Measurements from ENCODE around the gene OSBPL7.

The OSBPL7 gene, protein sequence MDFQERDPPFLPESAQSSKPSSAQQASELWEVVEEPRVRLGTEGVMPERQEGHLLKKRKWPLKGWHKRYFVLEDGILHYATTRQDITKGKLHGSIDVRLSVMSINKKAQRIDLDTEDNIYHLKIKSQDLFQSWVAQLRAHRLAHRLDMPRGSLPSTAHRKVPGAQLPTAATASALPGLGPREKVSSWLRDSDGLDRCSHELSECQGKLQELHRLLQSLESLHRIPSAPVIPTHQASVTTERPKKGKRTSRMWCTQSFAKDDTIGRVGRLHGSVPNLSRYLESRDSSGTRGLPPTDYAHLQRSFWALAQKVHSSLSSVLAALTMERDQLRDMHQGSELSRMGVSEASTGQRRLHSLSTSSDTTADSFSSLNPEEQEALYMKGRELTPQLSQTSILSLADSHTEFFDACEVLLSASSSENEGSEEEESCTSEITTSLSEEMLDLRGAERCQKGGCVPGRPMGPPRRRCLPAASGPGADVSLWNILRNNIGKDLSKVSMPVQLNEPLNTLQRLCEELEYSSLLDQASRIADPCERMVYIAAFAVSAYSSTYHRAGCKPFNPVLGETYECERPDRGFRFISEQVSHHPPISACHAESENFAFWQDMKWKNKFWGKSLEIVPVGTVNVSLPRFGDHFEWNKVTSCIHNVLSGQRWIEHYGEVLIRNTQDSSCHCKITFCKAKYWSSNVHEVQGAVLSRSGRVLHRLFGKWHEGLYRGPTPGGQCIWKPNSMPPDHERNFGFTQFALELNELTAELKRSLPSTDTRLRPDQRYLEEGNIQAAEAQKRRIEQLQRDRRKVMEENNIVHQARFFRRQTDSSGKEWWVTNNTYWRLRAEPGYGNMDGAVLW

DNA sequence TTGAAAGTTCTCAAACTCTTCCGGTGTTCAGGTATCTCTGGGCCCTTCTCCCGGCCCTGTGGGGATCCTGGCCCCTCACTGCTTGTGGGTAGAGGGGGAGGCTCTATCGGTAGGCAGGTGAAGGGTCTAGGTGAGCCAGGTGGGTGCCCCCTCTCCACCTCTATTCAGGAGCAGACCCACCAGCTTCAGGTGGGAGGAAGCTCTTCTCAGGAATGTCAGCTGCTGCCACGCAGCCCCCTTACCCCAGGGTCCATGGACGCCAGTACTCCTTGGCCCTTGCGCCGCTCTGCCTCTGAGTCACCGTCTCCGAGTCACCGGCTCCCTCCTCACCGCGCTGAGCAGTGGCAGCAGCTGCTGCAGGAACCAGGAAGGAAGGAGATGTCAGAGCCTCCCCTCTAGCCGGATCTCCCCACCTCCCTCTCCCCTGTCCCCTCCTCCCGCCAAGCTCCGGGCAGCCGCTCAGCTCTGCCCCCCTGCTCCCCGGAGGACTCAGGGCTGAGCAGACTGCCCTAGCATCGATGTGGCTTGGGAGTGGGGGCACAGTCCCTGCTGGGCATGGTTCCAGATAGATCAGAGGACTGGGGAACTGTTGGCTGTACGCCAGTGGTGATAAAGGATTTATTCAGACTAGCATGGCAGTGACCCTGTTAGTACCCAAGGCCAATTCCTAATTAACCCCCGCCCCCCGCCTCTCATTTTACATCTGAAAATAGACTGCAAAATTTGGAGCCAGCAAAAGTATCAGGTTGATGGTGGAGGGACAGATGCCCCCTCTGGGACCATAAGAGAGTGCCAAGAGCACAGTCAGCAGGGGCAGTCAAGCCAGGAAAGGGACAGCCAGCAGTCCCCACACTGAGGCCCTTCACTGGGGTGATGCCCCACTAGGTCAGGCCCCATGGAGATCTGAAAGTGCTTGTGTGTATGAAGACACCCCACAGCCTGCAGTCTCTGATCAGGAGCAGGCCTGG is at the start of gene OSBPL7:
OSBPL7 (minus strand) TSS at position 371 of the 968 bp plus-strand sequence. CDS start 1,516 bp downstream, outside the sequence.
- DNase-seq (ENCODE audit: low read depth in 2 of 2) = peak; percentile 65 to 70

DNA sequence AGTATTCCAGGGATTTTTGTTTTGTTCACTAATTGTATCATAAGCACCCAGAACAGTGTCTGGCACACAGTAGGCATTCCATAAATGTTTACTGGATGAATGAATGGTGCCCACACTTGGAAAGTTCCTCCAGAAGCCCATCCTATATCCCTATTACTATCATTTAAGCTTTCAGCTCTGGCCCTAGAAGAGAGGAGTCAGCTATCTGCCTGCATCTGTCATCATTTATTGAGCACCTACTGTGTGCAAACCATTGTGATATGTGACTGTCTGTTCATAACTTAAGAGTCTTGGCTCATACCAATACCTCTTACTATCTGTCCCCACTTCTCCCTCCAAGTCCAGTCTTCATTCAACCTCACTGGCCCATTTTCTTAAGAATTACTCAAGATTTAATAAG is 49.5 kb upstream of the OSBPL7 start:
- no peak for DNase-seq (ENCODE audit: low read depth in 2 of 2)

DNA sequence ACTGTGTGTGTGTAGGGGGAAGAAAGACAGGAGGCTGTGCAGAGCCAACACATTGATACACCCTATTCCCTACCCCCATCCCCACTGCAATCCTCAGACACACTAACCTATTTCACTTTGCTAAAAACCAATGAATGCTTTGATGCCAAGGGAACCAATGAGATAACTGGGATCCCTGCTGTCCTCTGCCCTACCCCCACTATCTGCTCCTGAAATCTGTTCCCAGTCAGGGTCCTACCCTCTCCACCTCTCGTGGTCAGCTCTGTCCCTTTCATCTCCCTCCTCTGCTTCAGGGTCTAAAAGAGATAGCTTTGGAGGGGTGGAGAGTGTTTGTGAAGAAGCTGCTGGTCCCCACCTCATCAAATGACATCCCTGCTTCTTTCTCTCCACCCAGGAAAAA is 48.5 kb upstream of the OSBPL7 start:
- DNase-seq (ENCODE audit: low read depth in 2 of 2) = no peak

DNA sequence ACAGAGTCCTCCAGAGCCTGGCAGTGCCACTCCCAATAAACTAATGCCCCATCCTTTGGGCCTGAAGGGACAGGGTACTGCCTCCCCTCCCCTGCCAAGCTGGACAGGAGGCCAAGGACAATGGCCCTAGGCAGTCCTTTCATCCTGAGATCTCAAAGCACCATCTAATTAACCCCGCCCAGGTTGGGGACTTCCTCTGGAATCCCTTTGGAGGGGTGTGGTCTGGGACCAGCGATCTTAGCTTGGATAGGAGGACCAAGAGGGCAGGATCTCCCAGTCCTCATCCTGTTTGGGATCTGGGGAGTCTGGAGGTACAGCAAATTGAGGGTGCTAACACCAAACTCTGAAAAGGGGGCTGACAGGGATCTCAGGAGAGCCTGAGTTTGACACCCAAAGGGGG is 47.5 kb upstream of the OSBPL7 start:
- no peak for DNase-seq (ENCODE audit: low read depth in 2 of 2)

DNA sequence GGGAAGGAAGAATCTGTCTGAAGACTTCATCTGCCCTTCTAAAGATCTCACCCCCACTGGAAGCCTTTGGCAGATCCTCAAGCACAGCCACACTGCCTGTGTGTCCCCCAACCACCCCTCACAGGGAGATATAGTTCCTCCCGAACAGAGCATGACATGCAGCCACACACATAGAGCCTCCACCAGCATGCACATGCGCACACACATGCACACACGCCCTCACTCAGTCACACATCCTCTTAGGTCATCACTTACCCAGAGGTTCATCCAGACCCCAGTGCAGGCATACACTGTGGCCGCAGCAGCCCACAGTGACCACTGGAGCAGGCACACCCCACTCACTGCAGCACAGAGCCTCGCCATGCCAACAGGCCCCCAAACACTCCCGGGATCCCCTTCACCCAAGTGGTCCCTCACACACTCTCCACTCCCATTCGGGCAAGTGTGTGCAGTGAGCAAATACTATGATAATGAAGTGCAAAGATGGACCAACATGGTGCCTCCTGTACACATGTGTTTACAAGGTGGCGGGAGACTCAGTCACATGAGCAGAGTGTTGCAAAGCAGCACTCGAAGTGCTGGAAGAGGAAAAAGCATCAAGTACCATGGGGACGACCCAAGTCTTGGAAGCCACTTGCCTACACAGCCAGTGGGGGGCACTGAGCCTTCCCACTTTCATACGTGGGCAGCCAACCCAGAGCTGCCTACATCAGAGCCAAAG is 46.4 kb upstream of the OSBPL7 start:
- no peak for DNase-seq (ENCODE audit: low read depth in 2 of 2)

DNA sequence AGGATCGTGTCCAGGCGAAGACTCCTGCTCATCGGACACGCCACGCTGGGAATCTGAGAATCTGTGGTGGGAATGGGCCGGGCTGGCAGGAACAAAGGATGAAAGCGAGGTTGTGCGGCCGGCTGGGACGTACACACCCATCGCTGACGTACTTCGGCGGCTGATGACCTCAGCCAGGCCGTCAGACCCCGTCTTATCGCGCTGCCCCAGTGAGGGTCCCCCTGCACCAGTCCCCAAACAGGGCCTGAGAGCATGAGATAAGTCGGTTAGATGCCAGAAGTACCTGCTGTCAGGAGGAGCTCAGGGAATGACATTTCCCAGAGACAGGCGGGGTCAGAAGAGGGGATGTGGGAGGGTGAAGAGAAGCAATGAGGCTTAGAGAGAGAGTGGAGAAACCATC is 45.3 kb upstream of the OSBPL7 start:
- DNase-seq (ENCODE audit: low read depth in 2 of 2) = no peak

DNA sequence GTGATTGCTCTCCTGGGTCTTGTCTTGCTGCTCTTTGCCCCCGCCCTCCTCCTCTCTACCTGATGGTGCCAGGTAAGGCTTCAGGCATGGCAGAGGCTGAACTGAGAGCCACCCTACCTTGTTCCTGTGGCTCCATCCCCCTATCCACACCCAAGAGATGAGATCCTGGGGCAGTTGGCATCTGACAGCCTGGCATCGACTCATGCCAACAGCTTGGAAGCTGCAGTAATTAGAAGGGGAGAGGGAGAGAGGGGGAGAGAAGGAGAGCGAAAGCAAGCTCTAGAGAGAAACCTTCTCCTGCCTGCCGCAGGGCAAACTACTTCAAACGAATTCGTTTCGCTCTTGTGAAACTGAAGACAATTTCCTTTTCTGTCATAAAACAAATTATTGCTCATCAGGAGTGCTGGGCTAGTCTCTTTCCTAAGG is 43.2 kb upstream of the OSBPL7 start:
- no peak for DNase-seq (ENCODE audit: low read depth in 2 of 2)

DNA sequence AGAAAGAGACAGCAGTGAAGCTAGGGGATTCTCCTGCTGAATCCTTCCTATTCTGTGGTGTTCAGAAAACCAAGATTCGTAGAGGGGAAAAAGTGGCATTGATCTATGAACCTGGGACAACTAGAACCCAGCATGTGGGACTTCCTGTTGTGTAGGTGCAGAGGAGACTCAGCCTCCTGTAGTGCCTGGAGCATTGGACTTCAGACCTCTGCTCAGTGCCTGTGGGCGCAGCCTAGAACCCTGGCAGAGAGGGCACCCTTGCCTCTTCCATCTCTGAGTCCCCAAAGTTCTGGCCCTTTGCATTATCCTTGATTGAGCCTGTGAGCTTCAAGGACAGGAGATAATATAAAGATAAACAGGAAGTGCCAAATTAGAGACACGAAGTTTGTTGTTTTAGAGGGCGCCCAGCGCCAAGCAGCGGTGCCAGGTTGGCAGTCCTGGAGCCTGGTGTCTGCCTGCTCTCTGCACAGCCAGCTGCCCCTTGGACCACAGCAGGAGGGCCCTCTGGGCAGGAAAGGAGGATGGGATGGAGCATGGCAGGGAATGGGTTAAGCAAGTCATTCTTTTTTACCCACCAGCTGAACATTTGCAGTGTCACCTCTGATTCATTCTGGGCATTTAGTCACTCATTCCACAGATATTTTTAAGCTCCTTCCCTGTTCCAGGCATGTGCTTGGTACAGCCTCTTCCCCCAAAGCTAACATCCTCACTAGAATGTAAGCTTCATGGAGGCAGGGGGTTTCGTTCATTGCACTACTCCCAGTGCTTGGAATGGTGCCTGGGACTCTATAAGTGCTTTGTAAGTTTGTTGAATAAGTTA is 41.2 kb upstream of the OSBPL7 start:
- DNase-seq (ENCODE audit: low read depth in 2 of 2) = no peak

DNA sequence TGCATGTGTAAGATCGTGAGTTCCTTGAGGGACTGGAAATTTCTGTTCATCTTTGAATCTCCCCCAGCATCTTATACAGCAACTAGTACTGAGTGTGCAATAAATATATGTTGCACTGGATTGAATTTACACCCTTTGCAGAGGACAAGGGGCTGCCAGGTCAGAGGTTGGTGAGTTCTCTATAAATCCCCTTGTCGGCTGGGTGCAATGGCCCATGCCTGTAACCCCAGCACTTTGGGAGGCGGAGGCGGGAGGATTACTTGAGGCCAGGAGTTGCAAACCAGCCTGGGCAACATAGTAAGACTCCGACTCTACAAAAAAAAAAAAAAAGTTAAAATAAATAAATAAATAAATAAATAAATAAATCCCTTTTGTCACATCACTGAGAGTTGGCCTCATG is 38.8 kb upstream of the OSBPL7 start:
- DNase-seq (ENCODE audit: low read depth in 2 of 2) = no peak

DNA sequence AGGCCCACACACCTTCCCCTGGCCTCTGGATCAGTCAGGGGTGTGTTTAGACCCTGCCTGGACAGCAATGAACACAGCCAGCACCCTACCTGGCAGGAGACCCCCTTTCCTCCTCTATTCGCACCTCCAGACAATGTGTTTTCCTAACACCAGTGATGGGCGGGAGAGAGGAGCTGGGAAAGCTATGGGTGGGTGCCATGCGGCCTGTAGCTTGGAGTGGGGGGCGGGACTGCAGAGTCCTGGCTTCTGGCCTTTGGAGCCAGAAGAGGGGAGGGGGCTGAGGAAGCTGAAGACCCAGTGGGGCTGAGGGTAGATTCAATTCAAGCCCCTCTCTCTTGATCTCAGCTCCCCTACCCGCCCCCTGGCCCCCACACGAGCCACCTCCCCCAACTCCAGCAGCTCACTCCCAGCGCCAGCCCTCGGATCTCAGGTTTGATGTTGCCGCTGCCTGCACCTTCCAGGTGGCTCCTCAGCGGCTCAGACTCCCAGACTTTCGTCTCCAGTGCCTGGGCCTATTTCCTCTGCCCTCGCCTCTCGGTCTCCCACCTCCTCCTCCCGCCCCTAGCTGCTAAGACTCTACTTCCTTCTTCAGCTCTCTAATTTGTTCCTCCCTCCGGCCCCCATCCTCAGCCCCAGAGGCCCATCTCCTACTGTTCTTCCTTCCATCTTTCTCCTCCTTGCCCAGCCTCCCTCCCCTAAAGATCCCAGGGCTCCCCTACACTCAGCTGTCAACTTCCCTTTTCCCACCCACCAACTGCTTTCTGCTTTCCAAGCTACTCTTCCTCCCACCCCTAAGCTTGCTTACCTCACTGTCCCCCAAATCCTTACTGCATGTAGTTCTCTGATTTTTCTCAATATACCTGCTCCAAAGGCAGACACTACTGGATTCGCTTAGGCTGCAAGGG is 36.2 kb upstream of the OSBPL7 start:
- no peak for DNase-seq (ENCODE audit: low read depth in 2 of 2)

DNA sequence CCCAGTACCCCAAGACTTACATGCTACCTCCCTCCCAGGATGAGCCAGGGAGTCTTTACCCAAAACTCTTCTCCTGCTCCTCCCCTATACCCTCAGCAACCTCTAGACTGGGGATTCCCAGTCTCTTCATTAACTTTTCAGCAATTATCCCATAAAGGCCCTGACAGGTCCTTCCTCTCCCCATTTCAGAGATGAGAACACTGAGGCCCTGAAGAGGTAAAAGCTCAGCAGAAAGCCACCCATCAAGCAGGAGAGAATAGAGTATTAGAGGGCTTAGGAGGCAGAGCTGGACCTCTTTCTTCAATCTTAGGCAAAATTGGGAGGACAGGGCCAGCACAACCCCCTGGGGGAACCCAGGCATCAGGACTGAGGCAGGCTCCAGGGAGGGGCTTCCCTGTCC is 35.2 kb upstream of the OSBPL7 start:
- DNase-seq (ENCODE audit: low read depth in 2 of 2) = no peak

DNA sequence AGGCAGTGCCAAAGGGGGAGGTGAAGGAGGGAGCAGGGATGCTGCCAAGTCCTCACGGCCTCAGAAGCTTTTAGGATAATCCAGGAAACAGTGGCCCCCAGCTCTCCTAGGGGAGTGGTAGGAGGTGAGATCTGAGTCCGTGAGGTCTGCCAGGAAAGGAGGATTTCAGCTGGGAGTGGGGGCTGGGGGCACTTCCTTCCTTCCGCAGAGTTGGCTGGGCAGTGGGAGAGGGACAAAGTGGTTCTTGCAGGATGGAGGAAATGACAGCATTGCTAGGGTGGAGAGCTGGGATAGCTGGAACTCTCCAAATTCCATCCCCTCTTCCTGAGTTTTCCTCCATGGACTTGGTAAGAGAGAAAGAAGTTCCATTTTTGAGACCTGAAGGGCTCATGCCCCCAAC is 34.1 kb upstream of the OSBPL7 start:
- no peak for DNase-seq (ENCODE audit: low read depth in 2 of 2)

DNA sequence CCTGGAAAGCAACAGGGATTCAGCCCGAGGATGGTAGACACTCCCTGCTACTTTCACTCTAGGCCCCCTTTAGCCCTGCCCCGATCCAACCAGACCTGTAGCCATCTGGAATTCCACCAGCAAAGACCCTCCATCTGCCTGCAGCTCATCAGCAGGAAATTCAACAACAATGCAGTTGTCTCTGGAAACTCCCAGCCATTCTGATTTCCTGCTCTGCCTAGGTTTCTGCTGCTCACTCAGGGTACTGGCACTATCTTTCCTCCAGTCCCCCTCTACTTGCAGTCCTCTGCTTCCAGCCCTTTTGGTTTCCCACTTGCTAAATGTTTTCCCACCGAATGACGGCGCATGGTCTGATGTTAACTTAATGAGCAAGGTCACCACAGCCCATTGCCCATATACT is 32.0 kb upstream of the OSBPL7 start:
- no peak for DNase-seq (ENCODE audit: low read depth in 2 of 2)

DNA sequence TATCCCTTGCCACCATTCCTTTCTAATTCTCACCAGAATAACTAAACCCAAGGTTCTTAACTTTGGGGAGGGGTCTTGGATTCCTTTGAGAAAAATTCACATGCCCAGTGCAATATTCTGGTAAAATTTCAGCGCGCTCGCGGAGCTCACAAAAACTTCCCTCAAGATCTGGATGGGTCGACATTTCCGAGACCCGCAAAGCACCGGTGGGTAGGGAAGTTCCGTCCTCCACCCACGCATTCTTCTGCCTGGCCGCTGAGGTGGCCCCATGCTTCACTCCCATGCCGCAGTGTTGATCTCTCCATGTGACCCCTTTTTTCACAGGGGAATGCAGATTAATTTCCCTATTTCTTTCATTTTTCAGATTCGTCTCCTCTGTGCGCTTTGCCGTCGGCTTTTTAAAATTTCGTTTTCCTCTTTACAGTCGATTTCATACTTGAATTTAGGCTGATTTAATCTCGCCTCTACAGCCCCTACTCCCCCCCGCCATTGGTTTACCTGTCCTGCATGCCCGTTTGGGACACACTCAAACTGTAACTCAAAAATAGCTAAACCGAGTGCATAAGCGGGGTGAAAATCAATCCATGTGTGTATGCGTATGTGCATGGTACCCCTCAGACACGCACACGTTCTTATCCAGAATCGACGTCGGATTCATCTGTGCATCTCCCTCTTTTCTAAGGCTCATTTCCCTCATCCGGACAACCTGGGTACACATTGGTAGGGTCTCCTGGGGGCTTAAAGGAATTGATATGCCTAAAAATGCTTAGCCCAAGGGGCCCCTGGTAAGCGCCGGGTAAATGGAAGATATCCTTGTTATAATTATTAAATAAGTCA is 30.7 kb upstream of the OSBPL7 start:
- no peak for DNase-seq (ENCODE audit: low read depth in 2 of 2)

DNA sequence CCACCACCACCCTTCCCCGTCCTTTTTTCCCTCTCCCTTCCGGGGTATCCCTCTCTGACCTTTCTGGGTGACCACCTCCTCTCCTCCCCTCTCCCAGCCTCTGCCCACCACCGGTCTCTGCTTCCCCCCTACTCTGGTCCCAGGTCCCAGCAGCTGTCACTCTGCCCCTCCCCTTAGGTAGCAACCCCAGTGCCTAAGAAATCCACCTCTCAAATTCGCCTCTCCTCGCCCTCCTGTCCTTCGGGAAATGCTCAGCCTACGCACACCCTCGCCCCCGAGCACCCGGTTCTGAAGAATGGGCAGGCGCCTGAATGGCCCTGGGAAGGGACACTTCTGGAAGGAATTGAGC is 30.1 kb upstream of the OSBPL7 start:
- no peak for DNase-seq (ENCODE audit: low read depth in 2 of 2)

DNA sequence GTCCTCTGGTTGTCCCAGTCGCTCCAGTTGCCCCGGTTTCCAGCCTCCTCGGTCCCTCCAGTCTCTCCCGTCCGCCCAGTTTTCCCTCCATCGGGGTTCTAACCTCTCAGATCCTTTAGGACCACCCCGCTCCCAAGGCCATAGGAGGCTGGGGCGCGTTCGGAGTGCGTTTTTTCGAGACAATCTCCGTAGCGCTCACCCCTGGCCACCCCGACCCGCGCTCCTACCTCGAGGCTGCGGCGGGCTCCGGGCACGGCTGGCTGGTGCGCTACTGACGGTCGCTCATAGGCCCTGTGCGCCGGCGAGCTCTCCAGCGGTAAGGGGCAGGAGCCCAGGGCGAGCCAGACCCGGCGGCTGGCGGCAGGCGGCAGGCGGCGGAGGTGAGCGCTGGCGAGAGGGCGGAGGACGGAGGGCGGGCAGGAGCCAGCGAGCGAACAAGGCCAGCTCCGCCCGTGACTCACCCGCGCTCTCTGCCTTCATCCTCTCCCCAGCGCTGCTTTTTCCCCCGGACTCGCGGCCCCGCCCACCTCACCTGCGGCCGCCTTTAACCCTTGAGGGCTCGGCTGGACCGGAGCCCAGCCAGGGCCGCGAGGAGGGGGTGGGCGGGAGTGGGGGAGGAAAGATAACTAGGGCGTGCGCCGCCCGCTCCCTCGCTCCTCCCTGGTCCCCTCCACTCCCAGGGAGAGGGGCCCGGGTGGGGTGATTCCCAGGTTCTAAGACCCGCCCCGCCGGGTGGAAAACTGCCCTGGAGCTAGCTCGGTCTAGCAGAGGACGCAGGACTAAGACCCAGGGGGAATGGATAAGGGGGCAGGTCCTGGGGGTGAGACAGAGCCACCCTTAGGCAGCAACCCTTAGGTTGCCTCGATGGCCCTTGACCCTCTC is 29.3 kb upstream of the OSBPL7 start, which contains the start of gene SP6:
SP6 (minus strand) TSS at position 472 of the 882 bp plus-strand sequence. CDS start 2,734 bp downstream, outside the sequence.
- peak; percentile 59 to 62 for DNase-seq (ENCODE audit: low read depth in 2 of 2)

DNA sequence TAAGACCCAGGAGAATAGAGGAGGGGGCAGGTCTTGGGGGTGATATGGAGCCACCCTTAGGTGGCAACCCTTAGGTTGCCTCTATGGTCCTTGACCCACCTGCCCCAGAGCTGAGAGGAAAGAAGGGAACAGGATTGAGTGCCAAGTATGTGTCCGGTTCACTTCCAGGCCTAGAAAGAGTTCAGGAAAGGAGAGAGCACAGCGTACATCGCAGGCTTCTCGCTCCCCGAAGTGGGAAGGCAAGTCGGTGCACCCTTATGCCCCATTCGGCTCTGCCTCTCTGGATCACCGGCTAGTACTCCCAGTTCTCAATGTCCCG is 28.7 kb upstream of the OSBPL7 start:
- no peak for DNase-seq (ENCODE audit: low read depth in 2 of 2)

DNA sequence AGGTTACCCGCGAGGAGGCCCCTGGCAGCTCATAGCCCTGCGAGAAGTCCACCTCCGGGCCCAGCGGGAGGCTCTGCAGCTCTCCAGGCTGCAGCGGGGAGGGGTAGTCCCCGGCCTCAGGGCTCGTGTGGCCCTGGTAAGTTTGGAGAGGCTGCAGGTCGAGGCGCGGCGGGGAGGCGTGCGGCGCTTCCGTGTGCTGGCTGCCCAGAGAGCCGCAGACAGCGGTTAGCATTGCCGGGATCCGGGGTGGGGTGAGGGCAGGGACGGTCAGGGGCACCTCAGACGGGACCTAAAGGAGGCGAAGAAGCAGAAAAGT is 26.6 kb upstream of the OSBPL7 start:
- no peak for DNase-seq (ENCODE audit: low read depth in 2 of 2)

Data from stimulated activated CD8-positive, alpha-beta memory T cell treated with anti-CD3 and anti-CD28 coated beads, Interleukin-2, amount 100 ng/mL, for 48 hours (primary cell).